HG02642 (cell line): Measurements from ENCODE around the gene GAS5.
"Not testable (repeated sequence)": the region's sequence is repeated elsewhere in the genome, so short reads cannot be mapped to it uniquely, and the experiment has no call there.

Experiments used
- ATAC-seq: cut with Tn5 transposase; IDR thresholded peaks from one replicate; pipeline ENCODE4 v1.9.1; 2021; ENCODE audit warnings: mild to moderate bottlenecking; ENCODE audit not compliant: unreplicated experiment, poor library complexity

The GAS5 gene

GRCh38 chr1:173867753-173868265 lies at the start of gene GAS5:
Gene GAS5 (minus strand): TSS chr1:173867989.
- ATAC-seq, result peak; percentile 79

DNA sequence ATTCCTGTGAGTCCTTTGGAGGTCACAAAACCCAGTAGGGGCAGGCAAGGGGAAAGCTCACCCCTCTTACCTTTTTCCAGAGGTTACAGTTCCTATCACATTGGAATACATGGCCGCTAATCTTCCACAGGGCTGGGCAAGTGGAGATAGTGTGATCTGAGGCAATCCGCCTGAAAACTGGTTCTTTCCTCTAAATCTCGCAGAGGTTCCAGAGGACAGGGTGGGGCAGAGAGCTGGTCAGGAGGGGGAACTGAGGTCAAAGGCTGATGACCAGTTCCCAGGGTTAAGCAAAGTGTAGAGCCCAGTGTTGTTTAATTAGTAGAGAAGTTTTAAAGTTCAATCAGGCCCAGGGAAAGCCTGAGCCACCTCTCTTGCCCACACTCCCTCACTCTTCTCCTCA lies 49.4 kb upstream of the GAS5 start, which contains the start of gene SERPINC1:
TSS of gene SERPINC1 (minus strand) at position 179 of the 400 bp plus-strand sequence. CDS start at position 111, 68 bp downstream.
- no peak for ATAC-seq

DNA sequence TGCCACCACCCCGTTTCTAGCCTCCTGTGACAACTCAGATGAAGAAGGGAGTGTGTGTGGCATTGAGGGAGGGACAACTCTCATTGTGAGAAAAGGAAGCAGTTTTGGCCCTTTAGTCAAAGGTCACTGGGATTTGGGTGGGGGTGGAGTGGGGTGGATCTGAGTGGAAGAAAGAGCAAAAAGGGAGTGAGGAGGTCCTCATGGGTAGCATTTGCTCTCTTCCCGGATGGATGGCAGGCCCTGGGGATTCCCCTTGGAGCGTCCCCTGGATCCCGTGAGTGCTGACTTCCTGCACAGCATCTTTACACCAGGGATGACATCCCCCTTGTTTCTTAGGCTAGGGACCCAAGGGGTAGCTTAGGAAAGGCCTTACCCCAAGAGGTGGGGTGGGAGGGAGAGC lies 48.9 kb upstream of the GAS5 start:
- no peak for ATAC-seq

GRCh38 chr1:173915596-173915995 lies 47.8 kb upstream of the GAS5 start:
- ATAC-seq, result no peak

DNA sequence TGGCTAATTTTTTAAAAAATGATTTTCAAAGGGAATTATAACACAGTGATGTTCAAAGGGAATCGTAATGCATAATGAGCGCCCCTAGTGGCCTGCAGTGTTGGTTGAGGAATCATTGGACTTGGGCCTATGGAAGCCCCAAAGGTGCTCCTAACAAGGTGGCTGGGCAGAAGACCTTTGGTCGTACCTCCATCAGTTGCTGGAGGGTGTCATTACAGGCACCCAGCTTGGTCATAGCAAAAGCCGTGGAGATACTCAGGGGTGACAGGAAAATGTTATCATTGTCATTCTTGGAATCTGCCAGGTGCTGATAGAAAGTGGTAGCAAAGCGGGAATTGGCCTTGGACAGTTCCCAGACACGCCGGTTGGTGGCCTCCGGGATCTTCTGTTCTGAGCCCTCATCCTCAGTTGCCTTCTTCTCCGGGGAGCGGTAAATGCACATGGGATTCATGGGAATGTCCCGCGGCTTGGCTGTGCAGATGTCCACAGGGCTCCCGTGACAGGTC lies 46.6 kb upstream of the GAS5 start:
- no peak for ATAC-seq

DNA sequence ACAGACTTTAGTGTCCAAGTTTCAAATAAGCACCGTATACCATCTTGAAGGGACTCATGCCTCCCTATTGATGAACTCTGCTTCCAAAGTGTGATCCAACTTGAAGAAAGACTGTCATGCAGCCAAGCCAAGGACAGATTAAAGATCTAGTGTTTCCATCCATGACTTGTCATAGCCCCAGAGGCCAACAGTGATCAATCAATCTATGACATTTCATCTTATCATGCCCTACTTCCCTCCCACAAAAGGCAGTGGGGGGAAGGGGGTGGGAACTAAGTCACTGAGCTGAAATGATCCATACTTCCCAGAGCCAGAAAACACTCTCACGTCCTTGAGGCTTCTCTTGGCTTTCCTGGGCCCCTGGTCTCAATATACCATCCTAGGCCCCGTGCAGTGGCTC lies 45.3 kb upstream of the GAS5 start:
- no peak for ATAC-seq

- no peak for ATAC-seq
These were observed 36.2 kb upstream of the GAS5 start for GRCh38 chr1:173903827-173904531.

GRCh38 chr1:173900992-173901391 lies 33.2 kb upstream of the GAS5 start:
- no peak for ATAC-seq

DNA sequence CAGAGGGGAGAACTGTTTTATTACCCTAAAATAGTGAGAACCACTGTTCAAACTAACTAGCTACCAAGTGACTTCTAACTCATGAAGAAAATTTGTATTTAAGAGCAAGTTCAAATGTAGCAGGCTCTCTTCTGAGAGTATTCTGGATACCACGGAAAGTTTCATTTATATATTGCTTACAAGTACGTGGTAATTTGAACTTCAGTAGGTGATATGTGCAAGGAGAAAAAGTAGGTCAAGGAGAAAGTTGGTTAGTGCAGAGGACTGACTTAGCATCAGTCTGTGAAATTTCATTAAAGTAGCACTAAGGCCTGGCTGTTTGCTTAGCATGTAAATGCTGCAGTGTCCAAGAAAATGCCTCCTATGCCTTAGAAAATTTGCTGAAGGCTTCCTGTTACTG lies 32.6 kb upstream of the GAS5 start:
- ATAC-seq, result no peak

DNA sequence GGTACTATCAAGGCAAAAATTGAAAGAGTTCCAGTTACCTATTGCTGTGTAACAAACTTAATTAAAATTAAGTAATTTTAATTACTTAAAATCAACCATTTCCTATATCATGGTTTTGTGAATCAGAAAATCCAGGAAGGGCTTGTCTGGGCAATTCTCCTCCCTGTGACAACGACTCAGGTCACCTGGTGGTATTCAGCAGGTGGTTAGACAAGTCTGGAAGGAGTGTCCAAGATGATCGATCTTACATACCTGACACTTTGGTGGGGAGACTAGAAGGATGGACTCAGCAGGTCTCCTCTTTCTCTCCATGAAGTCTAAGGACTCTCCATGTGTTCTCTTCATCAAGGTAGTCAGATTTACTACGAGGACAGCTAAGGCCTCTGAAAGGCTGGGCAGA lies 26.4 kb upstream of the GAS5 start:
- ATAC-seq, result no peak

DNA sequence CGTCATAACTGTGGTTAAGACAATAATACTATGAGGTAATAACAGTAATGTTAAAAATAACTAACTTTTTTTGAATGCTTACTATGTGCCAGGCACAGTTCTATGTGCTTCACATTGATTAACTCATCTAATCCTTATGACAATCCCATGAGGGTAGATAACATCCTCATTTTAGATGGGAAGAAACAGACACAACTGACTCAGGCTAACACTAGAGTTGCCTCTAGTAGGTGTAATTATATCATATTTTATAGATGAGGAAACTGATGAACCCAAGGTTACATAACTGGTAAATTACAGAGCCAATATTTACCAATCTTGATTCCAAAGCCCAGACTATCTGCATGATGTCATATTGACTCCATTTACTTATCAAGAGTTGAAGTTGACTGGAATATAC lies 25.8 kb upstream of the GAS5 start:
- no peak for ATAC-seq

- no peak for ATAC-seq
These were observed 22.1 kb upstream of the GAS5 start for GRCh38 chr1:173889885-173890284.

GRCh38 chr1:173888749-173889148 lies 21.0 kb upstream of the GAS5 start:
- ATAC-seq, result no peak

GRCh38 chr1:173887627-173888026 lies 19.8 kb upstream of the GAS5 start:
- no peak for ATAC-seq

GRCh38 chr1:173886746-173887611 lies 19.2 kb upstream of the GAS5 start:
- no peak for ATAC-seq

DNA sequence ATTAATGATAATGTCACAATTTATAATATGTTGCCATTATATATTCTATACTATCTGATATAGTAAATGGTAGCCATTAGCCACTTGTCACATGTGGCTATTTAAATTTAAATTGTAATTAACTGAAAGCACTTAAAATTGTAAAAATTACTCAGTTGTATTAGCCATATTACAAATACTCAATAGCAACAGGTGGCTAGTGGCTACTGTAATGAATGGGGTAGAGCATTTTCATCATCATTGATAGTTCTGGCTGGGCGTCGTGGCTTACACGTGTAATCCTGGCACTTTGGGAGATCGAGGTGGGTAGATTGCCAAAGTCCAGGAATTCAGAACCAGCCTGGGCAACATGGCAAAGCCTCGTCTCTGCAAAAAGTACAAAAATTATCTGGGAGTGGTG lies 16.9 kb upstream of the GAS5 start:
- no peak for ATAC-seq

DNA sequence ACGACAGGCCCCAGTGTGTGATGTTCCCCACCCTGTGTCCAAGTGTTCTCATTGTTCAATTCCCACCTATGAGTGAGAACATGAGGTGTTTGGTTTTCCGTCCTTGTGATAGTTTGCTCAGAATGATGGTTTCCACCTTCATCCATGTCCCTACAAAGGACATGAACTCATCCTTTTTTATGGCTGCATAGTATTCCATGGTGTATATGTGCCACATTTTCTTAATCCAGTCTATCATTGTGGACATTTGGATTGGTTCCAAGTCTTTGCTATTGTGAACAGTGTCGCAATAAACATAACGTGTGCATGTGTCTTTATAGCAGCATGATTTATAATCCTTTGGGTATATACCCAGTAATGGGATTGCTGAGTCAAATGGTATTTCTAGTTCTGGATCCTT lies 13.3 kb upstream of the GAS5 start:
- not testable (repeated sequence) for ATAC-seq

- ATAC-seq, result no peak
These were observed 10.5 kb upstream of the GAS5 start for GRCh38 chr1:173878251-173878650.

DNA sequence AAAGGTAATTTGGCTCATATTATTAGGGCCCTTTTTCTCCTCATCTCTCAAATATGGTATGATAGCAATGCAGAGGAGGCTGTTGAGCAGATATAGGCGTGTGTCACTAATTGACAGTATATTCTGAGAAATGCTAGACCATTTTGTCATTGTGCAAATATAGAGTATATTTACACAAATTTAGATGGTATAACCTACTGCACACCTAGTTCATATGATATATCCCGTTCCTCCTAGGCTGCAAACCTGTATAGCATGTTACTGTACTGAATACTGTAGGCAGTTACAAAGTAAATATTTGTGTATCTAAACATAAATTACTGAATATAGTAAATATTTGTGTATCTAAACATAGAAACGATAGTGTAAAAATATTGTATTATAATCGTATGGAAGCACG lies 8.9 kb upstream of the GAS5 start:
- ATAC-seq, result no peak

DNA sequence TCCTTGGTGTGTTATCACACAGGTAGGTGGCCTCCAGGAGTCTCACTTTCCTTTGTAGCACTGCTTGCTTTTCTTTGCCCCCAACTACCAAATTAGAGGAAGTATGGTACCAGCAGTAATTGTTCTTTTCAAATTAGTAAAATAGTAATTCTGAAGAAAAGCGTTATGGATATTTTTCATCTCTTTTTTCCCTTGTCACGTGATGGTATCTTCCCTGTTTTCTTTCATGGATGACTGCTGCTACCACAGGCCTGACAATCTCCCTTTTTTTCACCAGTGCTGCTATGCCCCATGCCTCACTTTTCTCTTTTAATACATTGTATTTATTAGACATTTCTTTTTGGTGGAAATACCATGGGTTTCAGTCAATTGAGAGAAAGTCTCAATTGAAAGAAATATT lies 3.7 kb upstream of the GAS5 start:
- ATAC-seq, result no peak

DNA sequence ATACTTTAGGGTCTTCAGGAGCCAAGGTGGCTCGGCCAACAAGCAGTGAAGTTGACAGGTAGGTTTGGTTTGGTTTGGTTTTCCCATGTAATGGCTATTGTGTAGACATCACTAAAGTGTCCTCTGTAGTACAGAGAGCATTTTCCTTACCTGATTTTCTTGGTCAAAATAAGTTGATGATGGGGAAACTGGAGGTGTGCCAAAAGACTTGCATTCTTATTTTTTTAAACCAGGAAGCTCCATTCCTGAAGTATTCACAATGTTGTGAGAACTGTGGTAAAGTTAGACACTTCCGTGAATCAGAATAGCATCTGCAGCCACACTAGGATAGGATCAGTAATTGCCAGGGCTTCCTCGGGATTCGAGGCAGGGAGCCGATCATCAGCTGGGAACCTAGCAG lies 3.3 kb upstream of the GAS5 start:
- ATAC-seq, result no peak
